GM12891 (cell line): Measurements from ENCODE around the gene CASP7.

Experiments used
- DNase-seq: peaks from one replicate; pipeline ENCODE4 v3.0.0; 2011; ENCODE audit warnings: low spot score; ENCODE audit not compliant: insufficient read length
- FAIRE-seq: peaks from 2 replicates; lab custom pipeline; 2011; peaks lifted over from hg19 to GRCh38; lab: Jason Lieb, UNC
- PAX5 ChIP-seq: IDR thresholded peaks from 2 replicates; pipeline ENCODE4 v1.6.1; 2011; ENCODE audit warnings: low read length, moderate library complexity, mild to moderate bottlenecking; ENCODE audit not compliant: insufficient read depth, severe bottlenecking
- POLR2A ChIP-seq: IDR thresholded peaks from 2 replicates; pipeline ENCODE4 v1.6.1; 2011; ENCODE audit warnings: low read depth, low read length, control low read depth
- POLR2AphosphoS5 ChIP-seq: IDR thresholded peaks from 2 replicates; pipeline ENCODE4 v1.6.1; 2011; ENCODE audit warnings: low read depth, low read length, control low read depth
- POU2F2 ChIP-seq: IDR thresholded peaks from 2 replicates; pipeline ENCODE4 v1.6.1; 2011; ENCODE audit warnings: low read depth, mild to moderate bottlenecking, control low read depth, low read length, moderate library complexity
- SPI1 ChIP-seq: IDR thresholded peaks from 2 replicates; pipeline ENCODE4 v1.6.1; 2011; ENCODE audit warnings: low read depth, low read length, control low read depth
- TAF1 ChIP-seq: IDR thresholded peaks from 2 replicates; pipeline ENCODE4 v1.6.1; 2011; ENCODE audit warnings: low read depth, low read length, control low read depth

The CASP7 gene

DNA sequence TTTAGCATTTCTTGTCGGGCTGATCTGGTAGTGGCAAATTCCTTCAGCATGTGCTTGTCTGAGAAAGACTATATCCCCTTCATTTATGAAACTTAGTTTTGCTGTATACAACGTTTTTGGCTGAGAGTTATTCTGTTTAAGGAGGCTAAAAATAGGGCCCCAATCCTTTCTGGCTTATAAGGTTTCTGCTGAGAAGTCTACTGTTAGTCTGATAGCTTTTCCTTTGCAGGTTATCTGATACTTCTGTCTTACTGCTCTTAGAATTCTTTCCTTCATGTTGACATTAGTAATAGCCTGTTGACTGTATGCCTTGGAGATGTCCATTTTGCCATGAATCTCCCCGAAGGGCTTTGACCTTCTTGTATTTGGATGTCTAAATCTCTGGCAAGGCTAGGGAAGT, 9.9 kb downstream of the CASP7 start:
- FAIRE-seq (peak; percentile 43), DNase-seq (no peak)
- TF ChIP-seq TAF1: no peak
- no peak for TF ChIP-seq POLR2A
- no peak for TF ChIP-seq SPI1
- no peak for TF ChIP-seq POLR2AphosphoS5
- no peak for TF ChIP-seq PAX5
- TF ChIP-seq POU2F2: no peak

DNA sequence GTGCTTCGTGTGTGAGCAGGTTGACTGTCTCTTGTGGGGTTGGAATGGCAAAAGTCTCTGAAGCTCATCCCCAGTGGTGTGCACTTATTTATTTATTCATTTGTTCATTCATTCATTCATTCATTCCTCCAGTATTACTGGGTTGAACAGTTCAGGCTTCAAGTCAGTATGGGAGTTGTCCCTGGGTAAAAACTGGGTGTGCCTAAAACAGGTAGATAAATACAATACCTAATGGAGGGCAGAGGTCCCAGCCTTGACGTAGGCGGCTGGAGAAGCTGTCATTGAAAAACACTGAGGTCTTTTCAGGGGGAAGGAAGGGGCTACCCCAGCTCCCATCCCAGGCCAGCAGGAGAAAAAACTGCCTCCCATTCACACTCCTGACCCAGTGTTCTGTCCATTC, 11.0 kb downstream of the CASP7 start:
- no peak for DNase-seq
- no peak for FAIRE-seq
- TF ChIP-seq TAF1: no peak
- no peak for TF ChIP-seq POU2F2
- no peak for TF ChIP-seq SPI1
- TF ChIP-seq POLR2AphosphoS5: no peak
- no peak for TF ChIP-seq POLR2A
- TF ChIP-seq PAX5: no peak

- FAIRE-seq (no peak), DNase-seq (no peak)
- TF ChIP-seq POU2F2 (no peak), SPI1 (no peak), PAX5 (no peak), POLR2A (no peak), TAF1 (no peak), POLR2AphosphoS5 (no peak)
These were observed 11.7 kb downstream of the CASP7 start for GRCh38 chr10:113691381-113691780.

- FAIRE-seq (no peak), DNase-seq (no peak)
- no peak for TF ChIP-seq TAF1
- TF ChIP-seq PAX5: no peak
- TF ChIP-seq SPI1: no peak
- no peak for TF ChIP-seq POU2F2
These were observed 12.6 kb downstream of the CASP7 start for GRCh38 chr10:113692271-113692670.

GRCh38 chr10:113693348-113693747, 13.6 kb downstream of the CASP7 start:
- FAIRE-seq: no peak

DNA sequence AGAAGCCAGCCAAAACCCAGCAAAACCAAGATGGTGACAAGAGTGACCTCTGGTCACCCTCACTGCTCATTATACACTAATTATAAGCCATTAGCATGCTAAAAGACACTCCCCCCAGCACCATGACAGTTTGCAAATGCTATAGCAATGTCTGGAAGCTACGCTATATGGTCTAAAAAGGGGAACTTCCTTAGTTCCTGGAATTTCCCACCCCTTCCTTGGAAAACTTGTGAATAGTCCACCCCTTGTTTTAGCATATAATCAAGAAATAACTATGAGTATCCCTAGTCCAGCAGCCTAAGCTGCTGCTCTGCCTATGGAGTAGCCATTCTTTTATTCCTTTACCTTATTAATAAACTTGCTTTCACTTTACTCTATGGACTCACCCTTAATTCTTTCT, 16.0 kb downstream of the CASP7 start:
- no peak for FAIRE-seq
- no peak for DNase-seq
- TF ChIP-seq TAF1: no peak
- TF ChIP-seq POU2F2: no peak
- no peak for TF ChIP-seq POLR2AphosphoS5
- TF ChIP-seq PAX5: no peak
- TF ChIP-seq POLR2A: no peak
- TF ChIP-seq SPI1: no peak

More at GRCh38 chr10:113693348-113693747, 13.6 kb downstream of the CASP7 start:
- DNase-seq: no peak
- TF ChIP-seq POLR2A (no peak), POU2F2 (no peak), TAF1 (no peak), POLR2AphosphoS5 (no peak), PAX5 (no peak), SPI1 (no peak)

- no peak for DNase-seq
- no peak for TF ChIP-seq TAF1
- TF ChIP-seq POU2F2: no peak
- TF ChIP-seq POLR2AphosphoS5: no peak
- no peak for TF ChIP-seq SPI1
- TF ChIP-seq POLR2A: no peak
- TF ChIP-seq PAX5: no peak
- no peak for FAIRE-seq
These were observed 17.9 kb downstream of the CASP7 start for GRCh38 chr10:113697595-113697994.

DNA sequence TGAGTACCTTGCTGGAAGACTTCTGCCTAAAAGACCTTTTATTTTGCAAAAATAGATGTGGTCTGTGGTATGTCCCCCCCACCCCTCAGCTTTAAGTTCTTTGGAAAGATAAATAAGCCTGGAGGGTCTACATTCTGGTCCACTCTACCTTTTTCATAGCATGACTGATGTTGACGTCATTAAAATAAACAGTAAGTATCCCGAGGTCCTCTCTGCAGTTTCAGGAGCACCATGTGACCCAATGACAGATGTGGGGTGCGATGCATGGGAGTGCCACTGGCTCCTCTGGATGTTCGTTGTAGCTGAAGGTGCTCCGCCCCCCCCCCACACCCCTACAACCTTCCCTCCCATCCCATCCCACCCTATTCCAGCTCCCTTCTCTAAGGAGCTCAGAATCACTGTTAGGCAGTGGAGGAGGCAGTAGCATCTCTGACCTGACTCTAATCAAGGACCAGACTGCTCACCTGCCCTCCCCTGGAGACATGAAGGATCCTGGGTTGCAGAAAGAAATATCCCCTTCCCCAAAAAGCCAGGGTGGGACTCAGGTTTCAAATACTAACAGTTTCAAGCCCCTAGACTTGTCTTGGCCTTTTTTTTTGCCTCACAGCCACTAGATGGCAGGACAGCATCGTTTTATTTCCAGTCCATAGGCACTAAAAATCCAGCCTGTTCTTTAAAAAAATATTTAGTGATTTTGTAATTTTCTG, 25.1 kb downstream of the CASP7 start:
- DNase-seq: no peak
- no peak for FAIRE-seq
- TF ChIP-seq SPI1 (no peak), TAF1 (no peak), POLR2A (no peak), POU2F2 (no peak), POLR2AphosphoS5 (no peak), PAX5 (no peak)

DNA sequence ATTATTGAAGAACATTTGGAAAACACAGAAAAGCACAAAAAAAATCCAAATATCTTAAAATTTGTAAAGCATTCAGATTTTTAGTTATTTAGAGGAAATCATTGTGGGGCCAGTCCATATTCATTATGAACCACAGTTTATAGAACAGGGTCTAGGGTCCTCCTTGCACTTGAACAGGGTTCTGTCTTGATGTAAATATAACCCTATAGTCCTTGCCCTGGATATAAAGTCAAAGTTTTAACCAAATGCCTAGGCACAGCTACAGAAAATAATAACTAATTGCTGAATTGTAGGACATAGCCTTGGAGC, 25.6 kb downstream of the CASP7 start:
- DNase-seq (no peak), FAIRE-seq (no peak)
- TF ChIP-seq PAX5 (no peak), SPI1 (no peak), POU2F2 (no peak), POLR2AphosphoS5 (no peak), TAF1 (no peak), POLR2A (no peak)

GRCh38 chr10:113706623-113707022, 26.9 kb downstream of the CASP7 start:
- DNase-seq (no peak), FAIRE-seq (no peak)
- no peak for TF ChIP-seq POU2F2
- TF ChIP-seq SPI1: no peak
- TF ChIP-seq POLR2A: no peak
- no peak for TF ChIP-seq TAF1
- TF ChIP-seq PAX5: no peak
- no peak for TF ChIP-seq POLR2AphosphoS5
